Measurements from ENCODE around the gene TARBP1. TPM values are rescaled to one million over a fixed set of nuclear protein-coding genes. Genes with fewer than 3 reads are reported as not detected.

TARBP1 gene
- total and polyA plus RNA-seq, 2 of the 8 experiments (the other 6 are each of a cell fraction or from before 2014, with no cell fraction given), result 21.9 to 32.3 TPM

DNA sequence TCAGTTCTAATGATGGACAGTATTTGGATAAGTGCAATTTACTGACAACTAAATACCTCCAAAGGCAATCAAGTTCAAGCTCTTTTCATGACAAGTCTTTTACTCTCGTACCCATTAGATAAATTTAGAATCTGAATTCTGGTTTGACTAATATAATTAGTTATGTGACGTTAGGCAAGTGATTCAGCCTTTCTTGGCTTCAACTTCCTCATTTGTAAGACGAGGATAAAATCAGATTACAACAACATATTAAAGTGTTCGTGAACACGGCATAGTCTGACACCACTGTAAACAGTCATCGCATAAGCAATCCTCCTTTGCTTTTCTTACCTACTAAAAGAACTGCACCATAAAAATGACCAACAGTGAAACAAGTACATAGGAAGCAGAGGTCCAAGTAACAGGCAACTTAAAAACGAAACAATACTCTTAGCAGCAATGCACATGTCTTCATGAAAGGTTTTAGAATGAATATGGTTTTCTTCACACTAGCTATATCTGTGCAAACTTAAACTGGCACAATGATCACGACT, 80.1 kb downstream of the TARBP1 start (continued):
- TF ChIP-seq, protein P1, sequence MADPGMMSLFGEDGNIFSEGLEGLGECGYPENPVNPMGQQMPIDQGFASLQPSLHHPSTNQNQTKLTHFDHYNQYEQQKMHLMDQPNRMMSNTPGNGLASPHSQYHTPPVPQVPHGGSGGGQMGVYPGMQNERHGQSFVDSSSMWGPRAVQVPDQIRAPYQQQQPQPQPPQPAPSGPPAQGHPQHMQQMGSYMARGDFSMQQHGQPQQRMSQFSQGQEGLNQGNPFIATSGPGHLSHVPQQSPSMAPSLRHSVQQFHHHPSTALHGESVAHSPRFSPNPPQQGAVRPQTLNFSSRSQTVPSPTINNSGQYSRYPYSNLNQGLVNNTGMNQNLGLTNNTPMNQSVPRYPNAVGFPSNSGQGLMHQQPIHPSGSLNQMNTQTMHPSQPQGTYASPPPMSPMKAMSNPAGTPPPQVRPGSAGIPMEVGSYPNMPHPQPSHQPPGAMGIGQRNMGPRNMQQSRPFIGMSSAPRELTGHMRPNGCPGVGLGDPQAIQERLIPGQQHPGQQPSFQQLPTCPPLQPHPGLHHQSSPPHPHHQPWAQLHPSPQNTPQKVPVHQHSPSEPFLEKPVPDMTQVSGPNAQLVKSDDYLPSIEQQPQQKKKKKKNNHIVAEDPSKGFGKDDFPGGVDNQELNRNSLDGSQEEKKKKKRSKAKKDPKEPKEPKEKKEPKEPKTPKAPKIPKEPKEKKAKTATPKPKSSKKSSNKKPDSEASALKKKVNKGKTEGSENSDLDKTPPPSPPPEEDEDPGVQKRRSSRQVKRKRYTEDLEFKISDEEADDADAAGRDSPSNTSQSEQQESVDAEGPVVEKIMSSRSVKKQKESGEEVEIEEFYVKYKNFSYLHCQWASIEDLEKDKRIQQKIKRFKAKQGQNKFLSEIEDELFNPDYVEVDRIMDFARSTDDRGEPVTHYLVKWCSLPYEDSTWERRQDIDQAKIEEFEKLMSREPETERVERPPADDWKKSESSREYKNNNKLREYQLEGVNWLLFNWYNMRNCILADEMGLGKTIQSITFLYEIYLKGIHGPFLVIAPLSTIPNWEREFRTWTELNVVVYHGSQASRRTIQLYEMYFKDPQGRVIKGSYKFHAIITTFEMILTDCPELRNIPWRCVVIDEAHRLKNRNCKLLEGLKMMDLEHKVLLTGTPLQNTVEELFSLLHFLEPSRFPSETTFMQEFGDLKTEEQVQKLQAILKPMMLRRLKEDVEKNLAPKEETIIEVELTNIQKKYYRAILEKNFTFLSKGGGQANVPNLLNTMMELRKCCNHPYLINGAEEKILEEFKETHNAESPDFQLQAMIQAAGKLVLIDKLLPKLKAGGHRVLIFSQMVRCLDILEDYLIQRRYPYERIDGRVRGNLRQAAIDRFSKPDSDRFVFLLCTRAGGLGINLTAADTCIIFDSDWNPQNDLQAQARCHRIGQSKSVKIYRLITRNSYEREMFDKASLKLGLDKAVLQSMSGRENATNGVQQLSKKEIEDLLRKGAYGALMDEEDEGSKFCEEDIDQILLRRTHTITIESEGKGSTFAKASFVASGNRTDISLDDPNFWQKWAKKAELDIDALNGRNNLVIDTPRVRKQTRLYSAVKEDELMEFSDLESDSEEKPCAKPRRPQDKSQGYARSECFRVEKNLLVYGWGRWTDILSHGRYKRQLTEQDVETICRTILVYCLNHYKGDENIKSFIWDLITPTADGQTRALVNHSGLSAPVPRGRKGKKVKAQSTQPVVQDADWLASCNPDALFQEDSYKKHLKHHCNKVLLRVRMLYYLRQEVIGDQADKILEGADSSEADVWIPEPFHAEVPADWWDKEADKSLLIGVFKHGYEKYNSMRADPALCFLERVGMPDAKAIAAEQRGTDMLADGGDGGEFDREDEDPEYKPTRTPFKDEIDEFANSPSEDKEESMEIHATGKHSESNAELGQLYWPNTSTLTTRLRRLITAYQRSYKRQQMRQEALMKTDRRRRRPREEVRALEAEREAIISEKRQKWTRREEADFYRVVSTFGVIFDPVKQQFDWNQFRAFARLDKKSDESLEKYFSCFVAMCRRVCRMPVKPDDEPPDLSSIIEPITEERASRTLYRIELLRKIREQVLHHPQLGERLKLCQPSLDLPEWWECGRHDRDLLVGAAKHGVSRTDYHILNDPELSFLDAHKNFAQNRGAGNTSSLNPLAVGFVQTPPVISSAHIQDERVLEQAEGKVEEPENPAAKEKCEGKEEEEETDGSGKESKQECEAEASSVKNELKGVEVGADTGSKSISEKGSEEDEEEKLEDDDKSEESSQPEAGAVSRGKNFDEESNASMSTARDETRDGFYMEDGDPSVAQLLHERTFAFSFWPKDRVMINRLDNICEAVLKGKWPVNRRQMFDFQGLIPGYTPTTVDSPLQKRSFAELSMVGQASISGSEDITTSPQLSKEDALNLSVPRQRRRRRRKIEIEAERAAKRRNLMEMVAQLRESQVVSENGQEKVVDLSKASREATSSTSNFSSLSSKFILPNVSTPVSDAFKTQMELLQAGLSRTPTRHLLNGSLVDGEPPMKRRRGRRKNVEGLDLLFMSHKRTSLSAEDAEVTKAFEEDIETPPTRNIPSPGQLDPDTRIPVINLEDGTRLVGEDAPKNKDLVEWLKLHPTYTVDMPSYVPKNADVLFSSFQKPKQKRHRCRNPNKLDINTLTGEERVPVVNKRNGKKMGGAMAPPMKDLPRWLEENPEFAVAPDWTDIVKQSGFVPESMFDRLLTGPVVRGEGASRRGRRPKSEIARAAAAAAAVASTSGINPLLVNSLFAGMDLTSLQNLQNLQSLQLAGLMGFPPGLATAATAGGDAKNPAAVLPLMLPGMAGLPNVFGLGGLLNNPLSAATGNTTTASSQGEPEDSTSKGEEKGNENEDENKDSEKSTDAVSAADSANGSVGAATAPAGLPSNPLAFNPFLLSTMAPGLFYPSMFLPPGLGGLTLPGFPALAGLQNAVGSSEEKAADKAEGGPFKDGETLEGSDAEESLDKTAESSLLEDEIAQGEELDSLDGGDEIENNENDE (IDR thresholded peaks at IDR 0.05; ENCODE audit: insufficient replicate concordance, low read length), result no peak
- TF ChIP-seq RFX5 (IDR thresholded peaks at IDR 0.05; ENCODE audit: borderline replicate concordance, low read depth, low read length) (no peak), POLR2A (IDR thresholded peaks at IDR 0.05; ENCODE audit: control extremely low read depth in 1 of 2, low read depth in 2 of 2, low read length in 2 of 2) (no peak), RBBP5 (IDR thresholded peaks at IDR 0.05; ENCODE audit: borderline replicate concordance, low read depth, low read length) (no peak), KDM5A (IDR thresholded peaks at IDR 0.05; ENCODE audit: low read length) (no peak), SP1 (IDR thresholded peaks at IDR 0.05; ENCODE audit: low read depth, low read length) (no peak), KDM4A (IDR thresholded peaks at IDR 0.05; ENCODE audit: low read depth, low read length, severe bottlenecking) (no peak), SIX5 (IDR thresholded peaks at IDR 0.05; ENCODE audit: low read depth, low read length) (no peak), TAF1 (IDR thresholded peaks at IDR 0.05; ENCODE audit: low read depth, low read length) (no peak), GTF2F1 (IDR thresholded peaks at IDR 0.05; ENCODE audit: borderline replicate concordance, low read depth, low read length) (no peak), BRCA1 (IDR thresholded peaks at IDR 0.05; ENCODE audit: low read depth, low read length) (no peak), SP2 (IDR thresholded peaks at IDR 0.05; ENCODE audit: low read length) (no peak), KDM1A (IDR thresholded peaks at IDR 0.05; ENCODE audit: borderline replicate concordance, low read length) (no peak)
